Measurements from ENCODE around the gene PRDX5.

Gene PRDX5

DNA sequence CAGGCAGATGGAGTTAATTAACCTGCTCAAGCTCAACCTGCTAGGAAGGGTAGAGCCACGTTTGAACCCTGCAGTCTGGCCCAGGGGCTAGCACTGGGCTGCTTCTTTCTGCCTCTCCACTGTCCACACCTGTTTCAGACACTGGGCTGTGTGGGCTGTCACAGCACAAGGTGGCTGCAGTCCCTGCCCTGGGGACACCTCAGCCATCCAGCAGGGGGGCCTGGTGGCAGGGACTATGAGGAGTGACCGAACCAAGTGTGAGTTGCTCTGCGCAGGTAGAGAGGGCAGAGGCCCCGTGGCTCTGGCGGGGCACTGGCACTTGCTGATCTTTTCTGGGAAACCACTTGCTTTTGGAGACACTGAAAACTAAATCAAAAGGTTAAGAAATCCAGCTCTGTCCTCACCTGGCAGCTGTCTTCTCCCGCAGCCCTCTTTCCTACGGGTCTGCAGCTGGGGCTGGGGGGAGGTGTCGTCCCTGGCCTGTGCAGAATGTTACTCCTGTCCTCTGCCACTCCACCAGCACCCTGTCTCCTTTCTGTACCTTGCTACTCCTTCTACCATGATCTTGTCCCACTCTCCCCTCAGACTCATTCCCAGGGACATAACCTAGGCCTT is 39.2 kb upstream of the PRDX5 start:
- no peak overlapping the region for H3K4me2 ChIP-seq (ENCODE audit: low read depth, low read length, poor library complexity, severe bottlenecking)
- no peak overlapping the region for H3K4me3 ChIP-seq (ENCODE audit: low read length, poor library complexity, severe bottlenecking)
- H3K36me3 ChIP-seq (ENCODE audit: insufficient read depth, low read length) = no peaks in the 10 kb centered on the region
- H2AFZ ChIP-seq (ENCODE audit: low read length) = no peak overlapping the region
- H3K79me2 ChIP-seq (ENCODE audit: insufficient read depth, low read length) = peaks cover 4% of the 10 kb centered on the region; the same call in 1 of the 2 replicates
- no peak for TF ChIP-seq EZH2phosphoT487 (IDR thresholded peaks at IDR 0.05; ENCODE audit: borderline replicate concordance)
- TF ChIP-seq, protein P1, sequence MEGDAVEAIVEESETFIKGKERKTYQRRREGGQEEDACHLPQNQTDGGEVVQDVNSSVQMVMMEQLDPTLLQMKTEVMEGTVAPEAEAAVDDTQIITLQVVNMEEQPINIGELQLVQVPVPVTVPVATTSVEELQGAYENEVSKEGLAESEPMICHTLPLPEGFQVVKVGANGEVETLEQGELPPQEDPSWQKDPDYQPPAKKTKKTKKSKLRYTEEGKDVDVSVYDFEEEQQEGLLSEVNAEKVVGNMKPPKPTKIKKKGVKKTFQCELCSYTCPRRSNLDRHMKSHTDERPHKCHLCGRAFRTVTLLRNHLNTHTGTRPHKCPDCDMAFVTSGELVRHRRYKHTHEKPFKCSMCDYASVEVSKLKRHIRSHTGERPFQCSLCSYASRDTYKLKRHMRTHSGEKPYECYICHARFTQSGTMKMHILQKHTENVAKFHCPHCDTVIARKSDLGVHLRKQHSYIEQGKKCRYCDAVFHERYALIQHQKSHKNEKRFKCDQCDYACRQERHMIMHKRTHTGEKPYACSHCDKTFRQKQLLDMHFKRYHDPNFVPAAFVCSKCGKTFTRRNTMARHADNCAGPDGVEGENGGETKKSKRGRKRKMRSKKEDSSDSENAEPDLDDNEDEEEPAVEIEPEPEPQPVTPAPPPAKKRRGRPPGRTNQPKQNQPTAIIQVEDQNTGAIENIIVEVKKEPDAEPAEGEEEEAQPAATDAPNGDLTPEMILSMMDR (conservative IDR thresholded peaks at IDR 0.05; ENCODE audit: low read length) = no peak
- no peaks in the 10 kb centered on the region for H3K9me3 ChIP-seq (ENCODE audit: insufficient read depth, low read depth, low read length)
- peaks cover under 1% of the 10 kb centered on the region for H3K4me1 ChIP-seq (ENCODE audit: insufficient read depth, low read length, poor library complexity, severe bottlenecking)
- H3K27me3 ChIP-seq (ENCODE audit: insufficient read depth, low read length, poor library complexity, severe bottlenecking) = no peaks in the 10 kb centered on the region
- no peaks in the 10 kb centered on the region for H4K20me1 ChIP-seq (ENCODE audit: insufficient read depth, low read length, poor library complexity, severe bottlenecking)
- no peaks in the 10 kb centered on the region for H3K9me2 ChIP-seq (replicated peaks; ENCODE audit: low read depth, low read length)
- no peak overlapping the region for H3K9ac ChIP-seq (ENCODE audit: low read depth, low read length, poor library complexity, severe bottlenecking)
- no peaks in the 10 kb centered on the region for H3F3A ChIP-seq (ENCODE audit: low read depth)

DNA sequence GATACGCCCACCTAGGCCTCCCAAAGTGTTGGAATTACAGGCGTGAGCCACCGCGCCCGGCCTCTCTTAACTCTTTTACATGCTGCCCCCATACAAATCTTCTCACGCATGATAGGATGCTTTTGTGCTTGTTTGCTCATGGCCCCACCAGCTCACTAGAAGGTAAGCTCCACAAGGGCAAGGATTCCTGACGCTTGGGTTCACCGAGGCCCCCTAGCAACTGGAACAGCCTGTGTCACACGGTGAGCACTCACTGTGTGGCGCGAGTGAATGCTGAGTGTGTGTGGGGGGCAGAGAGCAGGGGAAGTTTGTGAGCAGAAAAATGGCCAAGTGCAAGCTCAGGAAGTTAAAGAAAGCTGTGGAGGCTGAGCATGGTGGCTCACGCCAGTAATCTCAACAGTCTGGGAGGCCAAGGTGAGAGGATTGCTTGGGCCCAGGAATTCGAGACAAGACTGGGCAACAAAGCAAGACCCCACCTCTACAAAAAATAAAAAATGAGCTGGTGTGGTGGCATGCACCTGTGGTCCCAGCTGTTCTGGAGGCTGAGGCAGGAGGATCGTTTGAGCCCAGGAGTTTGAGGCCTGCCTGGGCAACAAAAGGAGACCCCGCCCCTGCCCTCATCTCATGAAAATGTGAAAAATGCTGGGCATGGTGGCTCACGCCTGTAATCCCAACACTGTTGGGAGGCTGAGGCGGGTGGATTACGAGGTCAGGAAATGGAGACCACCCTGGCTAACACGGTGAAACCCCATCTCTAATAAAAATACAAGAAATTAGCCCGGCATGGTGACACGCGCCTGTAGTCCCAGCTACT is 35.8 kb upstream of the PRDX5 start:
- H3K4me1 ChIP-seq (ENCODE audit: insufficient read depth, low read length, poor library complexity, severe bottlenecking) = peaks cover 8% of the 10 kb centered on the region
- no peak overlapping the region for H3K4me3 ChIP-seq (ENCODE audit: low read length, poor library complexity, severe bottlenecking)
- no peak overlapping the region for H3K9ac ChIP-seq (ENCODE audit: low read depth, low read length, poor library complexity, severe bottlenecking)
- no peaks in the 10 kb centered on the region for H3K36me3 ChIP-seq (ENCODE audit: insufficient read depth, low read length)
- H3K9me3 ChIP-seq (ENCODE audit: insufficient read depth, low read depth, low read length) = no peaks in the 10 kb centered on the region
- H3K9me2 ChIP-seq (replicated peaks; ENCODE audit: low read depth, low read length) = no peaks in the 10 kb centered on the region
- H3K27me3 ChIP-seq (ENCODE audit: insufficient read depth, low read length, poor library complexity, severe bottlenecking) = no peaks in the 10 kb centered on the region
- TF ChIP-seq, protein P1 (conservative IDR thresholded peaks at IDR 0.05; ENCODE audit: low read length) = no peak
- no peak for TF ChIP-seq EZH2phosphoT487 (IDR thresholded peaks at IDR 0.05; ENCODE audit: borderline replicate concordance)
- no peak overlapping the region for H3K4me2 ChIP-seq (ENCODE audit: low read depth, low read length, poor library complexity, severe bottlenecking)
- H3K79me2 ChIP-seq (ENCODE audit: insufficient read depth, low read length) = peaks cover 10% of the 10 kb centered on the region; the same call in 1 of the 2 replicates
- no peaks in the 10 kb centered on the region for H4K20me1 ChIP-seq (ENCODE audit: insufficient read depth, low read length, poor library complexity, severe bottlenecking)
- H2AFZ ChIP-seq (ENCODE audit: low read length) = no peak overlapping the region
- H3F3A ChIP-seq (ENCODE audit: low read depth) = no peaks in the 10 kb centered on the region

DNA sequence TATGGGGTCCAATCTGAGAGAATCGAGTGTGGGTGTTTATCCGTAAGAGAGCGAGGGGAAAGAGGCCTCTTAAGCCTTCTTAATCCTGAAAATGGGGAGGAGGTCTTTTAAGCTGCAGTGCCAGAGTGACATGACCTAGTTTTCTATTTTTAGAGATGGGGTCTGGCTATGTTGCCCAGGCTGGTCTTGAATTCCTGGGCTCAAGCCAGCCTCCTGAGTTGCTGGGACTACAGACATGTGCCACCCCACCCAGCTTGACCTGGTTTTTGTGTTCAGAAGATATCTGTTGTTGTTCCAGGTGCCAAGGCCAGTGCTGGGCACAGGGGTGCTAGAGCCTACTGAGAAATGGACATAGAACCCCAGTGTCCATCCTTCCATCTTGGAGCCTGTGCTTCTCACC is 34.8 kb upstream of the PRDX5 start:
- no peaks in the 10 kb centered on the region for H3F3A ChIP-seq (ENCODE audit: low read depth)
- no peak overlapping the region for H3K4me3 ChIP-seq (ENCODE audit: low read length, poor library complexity, severe bottlenecking)
- H3K27me3 ChIP-seq (ENCODE audit: insufficient read depth, low read length, poor library complexity, severe bottlenecking) = no peaks in the 10 kb centered on the region
- H3K4me1 ChIP-seq (ENCODE audit: insufficient read depth, low read length, poor library complexity, severe bottlenecking) = peaks cover 8% of the 10 kb centered on the region
- peak overlapping the region; percentile 96 for H3K4me2 ChIP-seq (ENCODE audit: low read depth, low read length, poor library complexity, severe bottlenecking)
- no peaks in the 10 kb centered on the region for H3K9me3 ChIP-seq (ENCODE audit: insufficient read depth, low read depth, low read length)
- H3K36me3 ChIP-seq (ENCODE audit: insufficient read depth, low read length) = no peaks in the 10 kb centered on the region
- H4K20me1 ChIP-seq (ENCODE audit: insufficient read depth, low read length, poor library complexity, severe bottlenecking) = no peaks in the 10 kb centered on the region
- H2AFZ ChIP-seq (ENCODE audit: low read length) = no peak overlapping the region
- H3K9me2 ChIP-seq (replicated peaks; ENCODE audit: low read depth, low read length) = no peaks in the 10 kb centered on the region
- TF ChIP-seq, protein P1 (conservative IDR thresholded peaks at IDR 0.05; ENCODE audit: low read length) = no peak
- TF ChIP-seq EZH2phosphoT487 (IDR thresholded peaks at IDR 0.05; ENCODE audit: borderline replicate concordance) = no peak
- H3K9ac ChIP-seq (ENCODE audit: low read depth, low read length, poor library complexity, severe bottlenecking) = no peak overlapping the region
- peaks cover 10% of the 10 kb centered on the region; the same call in 1 of the 2 replicates for H3K79me2 ChIP-seq (ENCODE audit: insufficient read depth, low read length)
